HepG2 (cell line): ENCODE results near the gene BMERB1. TPM values are rescaled to one million over a fixed set of nuclear protein-coding genes. Genes with fewer than 3 reads are reported as not detected.

Experiments used
- JUND ChIP-seq: sonication (generic); formaldehyde crosslinking; IDR thresholded peaks from 2 replicates; pipeline ENCODE4 v1.8.0; 2022; ENCODE audit warnings: mild to moderate bottlenecking, missing genetic modification reagents
- MYC ChIP-seq: sonication (generic); formaldehyde crosslinking; IDR thresholded peaks from 2 replicates; pipeline ENCODE4 v1.9.0; 2021; ENCODE audit warnings: missing genetic modification reagents, borderline replicate concordance
- SP5 ChIP-seq: IDR thresholded peaks from 2 replicates; pipeline ENCODE4 v1.6.1; 2016; ENCODE audit warnings: low read depth, borderline replicate concordance
- SRSF1 ChIP-seq: fragments of 200-400 bp; formaldehyde crosslinking; optimal IDR thresholded peaks from 2 replicates; pipeline ENCODE3; 2017; ENCODE audit warnings: mild to moderate bottlenecking, low read depth, low read length, moderate library complexity
- ZNF547 ChIP-seq: sonication (generic); formaldehyde crosslinking; IDR thresholded peaks from 2 replicates; pipeline ENCODE4 v1.5.1; 2020; ENCODE audit warnings: mild to moderate bottlenecking, missing genetic modification reagents
- ZNF563 ChIP-seq: sonication (generic); formaldehyde crosslinking; IDR thresholded peaks from 2 replicates; pipeline ENCODE4 v1.8.0; 2022; ENCODE audit warnings: mild to moderate bottlenecking, moderate library complexity, missing genetic modification reagents
- ZNF713 ChIP-seq: sonication (generic); formaldehyde crosslinking; IDR thresholded peaks from 2 replicates; pipeline ENCODE4 v1.4.0; 2020; ENCODE audit warnings: mild to moderate bottlenecking, missing genetic modification reagents
- ZNF792 ChIP-seq: IDR thresholded peaks from 2 replicates; pipeline ENCODE4 v1.6.1; 2016
- ZNF883 ChIP-seq: sonication (generic); formaldehyde crosslinking; IDR thresholded peaks from 2 replicates; pipeline ENCODE4 v1.5.1; 2020; ENCODE audit warnings: mild to moderate bottlenecking, missing genetic modification reagents; ENCODE audit errors: not compliant biosample characterization
- polyA plus RNA-seq, 8 experiments: library from polyadenylated mRNA; depleted of rRNA in 3 of 8; stranded (reverse) in 7 of 8; unstranded in 1 of 8; fragments of >200 nt; fragmentation: Illumina TruSeq in 4 of 8; extraction: Trizol in 4 of 8; gene quantifications; 2 replicates each; pipeline versions ENCODE4 v1.2.1 to v1.2.3, GENCODE V29; 2011 to 2016; ENCODE audit warnings: low read depth in 4 of 8, missing spikeins in 1 of 8, mixed read lengths in 1 of 8; ENCODE audit not compliant: insufficient read depth in 1 of 8
- total RNA-seq, 5 experiments: library from RNA; depleted of rRNA; stranded (reverse); fragments of >200 nt; fragmentation: Illumina TruSeq; extraction: Trizol; gene quantifications; 2 replicates each; pipeline ENCODE4 v1.2.3, GENCODE V29; 2016; ENCODE audit warnings: low read depth in 1 of 5
- TF ChIP-seq, protein P1 (sequence below): IDR thresholded peaks from 2 replicates; pipeline ENCODE4 v1.4.0; 2020; ENCODE audit warnings: mild to moderate bottlenecking, missing genetic modification reagents
- TF ChIP-seq, protein P2 (sequence below): sonication (generic); formaldehyde crosslinking; IDR thresholded peaks from 2 replicates; pipeline ENCODE4 v1.4.0; 2020; ENCODE audit warnings: missing genetic modification reagents, borderline replicate concordance
- TF ChIP-seq, protein P3 (sequence below): sonication (generic); formaldehyde crosslinking; IDR thresholded peaks from 2 replicates; pipeline ENCODE4 v1.4.0; 2020; ENCODE audit warnings: missing genetic modification reagents, mild to moderate bottlenecking, borderline replicate concordance
- TF ChIP-seq, protein P4 (sequence below): sonication (generic); formaldehyde crosslinking; IDR thresholded peaks from 2 replicates; pipeline ENCODE4 v1.8.0; 2022; ENCODE audit warnings: mild to moderate bottlenecking, missing genetic modification reagents
- TF ChIP-seq, protein P5 (sequence below): sonication (generic); formaldehyde crosslinking; IDR thresholded peaks from 2 replicates; pipeline ENCODE4 v1.5.1; 2020; ENCODE audit warnings: mild to moderate bottlenecking, moderate library complexity, missing genetic modification reagents

The BMERB1 gene
- total and polyA plus RNA-seq, 2 of the 13 experiments (the other 11 are each of a cell fraction or from before 2014, with no cell fraction given) = 1.4 TPM

DNA sequence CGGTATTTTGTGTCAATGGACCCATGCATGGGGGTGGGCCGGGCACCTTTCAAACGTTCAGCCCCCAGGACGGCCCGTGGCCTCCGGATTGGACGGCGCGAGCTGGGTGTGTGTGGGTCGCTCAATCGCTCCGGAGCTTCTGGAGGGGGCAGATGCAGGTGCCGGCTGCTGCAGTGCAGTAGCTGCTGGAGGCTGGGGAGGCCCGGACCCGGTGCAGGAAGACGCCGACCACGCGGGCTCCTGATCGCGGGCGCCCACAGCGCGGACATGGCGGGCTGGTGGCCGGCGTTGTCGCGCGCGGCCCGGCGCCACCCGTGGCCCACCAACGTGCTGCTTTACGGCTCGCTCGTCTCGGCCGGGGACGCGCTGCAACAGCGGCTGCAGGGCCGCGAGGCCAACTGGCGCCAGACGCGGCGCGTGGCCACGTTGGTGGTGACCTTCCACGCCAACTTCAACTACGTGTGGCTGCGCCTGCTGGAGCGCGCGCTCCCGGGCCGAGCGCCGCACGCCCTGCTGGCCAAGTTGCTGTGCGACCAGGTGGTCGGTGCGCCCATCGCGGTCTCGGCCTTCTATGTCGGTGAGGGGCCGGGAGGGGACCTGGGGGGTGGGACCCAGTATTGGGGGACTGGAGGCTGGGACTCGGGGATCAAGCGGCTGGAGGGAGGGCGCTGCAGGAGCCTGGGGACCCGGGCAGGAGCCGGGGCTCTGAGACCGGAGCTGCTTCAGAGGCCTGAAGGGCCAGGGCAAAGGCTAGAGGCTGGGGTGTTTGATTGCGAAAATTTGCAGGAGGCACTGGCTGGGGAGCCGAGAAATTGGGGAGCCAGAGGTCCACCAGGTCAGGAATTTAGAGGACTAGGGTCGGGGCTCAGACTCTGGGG lies 38.5 kb upstream of the BMERB1 start, which contains the start of gene MPV17L (continued):
- TF ChIP-seq, protein P1, sequence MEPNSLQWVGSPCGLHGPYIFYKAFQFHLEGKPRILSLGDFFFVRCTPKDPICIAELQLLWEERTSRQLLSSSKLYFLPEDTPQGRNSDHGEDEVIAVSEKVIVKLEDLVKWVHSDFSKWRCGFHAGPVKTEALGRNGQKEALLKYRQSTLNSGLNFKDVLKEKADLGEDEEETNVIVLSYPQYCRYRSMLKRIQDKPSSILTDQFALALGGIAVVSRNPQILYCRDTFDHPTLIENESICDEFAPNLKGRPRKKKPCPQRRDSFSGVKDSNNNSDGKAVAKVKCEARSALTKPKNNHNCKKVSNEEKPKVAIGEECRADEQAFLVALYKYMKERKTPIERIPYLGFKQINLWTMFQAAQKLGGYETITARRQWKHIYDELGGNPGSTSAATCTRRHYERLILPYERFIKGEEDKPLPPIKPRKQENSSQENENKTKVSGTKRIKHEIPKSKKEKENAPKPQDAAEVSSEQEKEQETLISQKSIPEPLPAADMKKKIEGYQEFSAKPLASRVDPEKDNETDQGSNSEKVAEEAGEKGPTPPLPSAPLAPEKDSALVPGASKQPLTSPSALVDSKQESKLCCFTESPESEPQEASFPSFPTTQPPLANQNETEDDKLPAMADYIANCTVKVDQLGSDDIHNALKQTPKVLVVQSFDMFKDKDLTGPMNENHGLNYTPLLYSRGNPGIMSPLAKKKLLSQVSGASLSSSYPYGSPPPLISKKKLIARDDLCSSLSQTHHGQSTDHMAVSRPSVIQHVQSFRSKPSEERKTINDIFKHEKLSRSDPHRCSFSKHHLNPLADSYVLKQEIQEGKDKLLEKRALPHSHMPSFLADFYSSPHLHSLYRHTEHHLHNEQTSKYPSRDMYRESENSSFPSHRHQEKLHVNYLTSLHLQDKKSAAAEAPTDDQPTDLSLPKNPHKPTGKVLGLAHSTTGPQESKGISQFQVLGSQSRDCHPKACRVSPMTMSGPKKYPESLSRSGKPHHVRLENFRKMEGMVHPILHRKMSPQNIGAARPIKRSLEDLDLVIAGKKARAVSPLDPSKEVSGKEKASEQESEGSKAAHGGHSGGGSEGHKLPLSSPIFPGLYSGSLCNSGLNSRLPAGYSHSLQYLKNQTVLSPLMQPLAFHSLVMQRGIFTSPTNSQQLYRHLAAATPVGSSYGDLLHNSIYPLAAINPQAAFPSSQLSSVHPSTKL (CRISPR knock-in tag) = peak; percentile 24; the same call in 1 of the 2 replicates
- peak; percentile 77 for TF ChIP-seq MYC (CRISPR knock-in tag)
- TF ChIP-seq ZNF547 (CRISPR knock-in tag) = peak; percentile 98
- TF ChIP-seq SRSF1 = peak; percentile 42
- TF ChIP-seq ZNF883 (CRISPR knock-in tag) = peak; percentile 88
- 0 out of 2 replicates have a peak, but pooled peaks have one; percentile 10 for TF ChIP-seq JUND (CRISPR knock-in tag)
- TF ChIP-seq, protein P2, sequence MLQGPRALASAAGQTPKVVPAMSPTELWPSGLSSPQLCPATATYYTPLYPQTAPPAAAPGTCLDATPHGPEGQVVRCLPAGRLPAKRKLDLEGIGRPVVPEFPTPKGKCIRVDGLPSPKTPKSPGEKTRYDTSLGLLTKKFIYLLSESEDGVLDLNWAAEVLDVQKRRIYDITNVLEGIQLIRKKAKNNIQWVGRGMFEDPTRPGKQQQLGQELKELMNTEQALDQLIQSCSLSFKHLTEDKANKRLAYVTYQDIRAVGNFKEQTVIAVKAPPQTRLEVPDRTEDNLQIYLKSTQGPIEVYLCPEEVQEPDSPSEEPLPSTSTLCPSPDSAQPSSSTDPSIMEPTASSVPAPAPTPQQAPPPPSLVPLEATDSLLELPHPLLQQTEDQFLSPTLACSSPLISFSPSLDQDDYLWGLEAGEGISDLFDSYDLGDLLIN = 0 out of 2 replicates have a peak, but pooled peaks have one; percentile 19
- TF ChIP-seq, protein P3, sequence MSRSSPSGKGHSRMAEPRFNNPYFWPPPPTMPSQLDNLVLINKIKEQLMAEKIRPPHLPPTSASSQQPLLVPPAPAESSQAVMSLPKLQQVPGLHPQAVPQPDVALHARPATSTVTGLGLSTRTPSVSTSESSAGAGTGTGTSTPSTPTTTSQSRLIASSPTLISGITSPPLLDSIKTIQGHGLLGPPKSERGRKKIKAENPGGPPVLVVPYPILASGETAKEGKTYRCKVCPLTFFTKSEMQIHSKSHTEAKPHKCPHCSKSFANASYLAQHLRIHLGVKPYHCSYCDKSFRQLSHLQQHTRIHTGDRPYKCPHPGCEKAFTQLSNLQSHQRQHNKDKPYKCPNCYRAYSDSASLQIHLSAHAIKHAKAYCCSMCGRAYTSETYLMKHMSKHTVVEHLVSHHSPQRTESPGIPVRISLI (CRISPR knock-in tag) = peak; percentile 78; the same call in 1 of the 2 replicates
- TF ChIP-seq ZNF713 (CRISPR knock-in tag) = peak; percentile 98; the same call in 1 of the 2 replicates
- TF ChIP-seq, protein P4, sequence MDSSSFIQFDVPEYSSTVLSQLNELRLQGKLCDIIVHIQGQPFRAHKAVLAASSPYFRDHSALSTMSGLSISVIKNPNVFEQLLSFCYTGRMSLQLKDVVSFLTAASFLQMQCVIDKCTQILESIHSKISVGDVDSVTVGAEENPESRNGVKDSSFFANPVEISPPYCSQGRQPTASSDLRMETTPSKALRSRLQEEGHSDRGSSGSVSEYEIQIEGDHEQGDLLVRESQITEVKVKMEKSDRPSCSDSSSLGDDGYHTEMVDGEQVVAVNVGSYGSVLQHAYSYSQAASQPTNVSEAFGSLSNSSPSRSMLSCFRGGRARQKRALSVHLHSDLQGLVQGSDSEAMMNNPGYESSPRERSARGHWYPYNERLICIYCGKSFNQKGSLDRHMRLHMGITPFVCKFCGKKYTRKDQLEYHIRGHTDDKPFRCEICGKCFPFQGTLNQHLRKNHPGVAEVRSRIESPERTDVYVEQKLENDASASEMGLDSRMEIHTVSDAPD = peak; percentile 48; the same call in 1 of the 2 replicates
- 0 out of 2 replicates have a peak, but pooled peaks have one; percentile 21 for TF ChIP-seq SP5 (CRISPR knock-in tag)
- TF ChIP-seq ZNF563 (CRISPR knock-in tag) = peak; percentile 96
- TF ChIP-seq, protein P5, sequence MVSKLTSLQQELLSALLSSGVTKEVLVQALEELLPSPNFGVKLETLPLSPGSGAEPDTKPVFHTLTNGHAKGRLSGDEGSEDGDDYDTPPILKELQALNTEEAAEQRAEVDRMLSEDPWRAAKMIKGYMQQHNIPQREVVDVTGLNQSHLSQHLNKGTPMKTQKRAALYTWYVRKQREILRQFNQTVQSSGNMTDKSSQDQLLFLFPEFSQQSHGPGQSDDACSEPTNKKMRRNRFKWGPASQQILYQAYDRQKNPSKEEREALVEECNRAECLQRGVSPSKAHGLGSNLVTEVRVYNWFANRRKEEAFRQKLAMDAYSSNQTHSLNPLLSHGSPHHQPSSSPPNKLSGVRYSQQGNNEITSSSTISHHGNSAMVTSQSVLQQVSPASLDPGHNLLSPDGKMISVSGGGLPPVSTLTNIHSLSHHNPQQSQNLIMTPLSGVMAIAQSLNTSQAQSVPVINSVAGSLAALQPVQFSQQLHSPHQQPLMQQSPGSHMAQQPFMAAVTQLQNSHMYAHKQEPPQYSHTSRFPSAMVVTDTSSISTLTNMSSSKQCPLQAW (CRISPR knock-in tag) = peak; percentile 26; the same call in 1 of the 2 replicates
- 0 out of 2 replicates have a peak, but pooled peaks have one; percentile 5 for TF ChIP-seq ZNF792 (CRISPR knock-in tag)
